Measurements from ENCODE around the gene IRF6. TPM values are rescaled to one million over a fixed set of nuclear protein-coding genes. Genes with fewer than 3 reads are reported as not detected.
"Not testable (repeated sequence)": the region's sequence is repeated elsewhere in the genome, so short reads cannot be mapped to it uniquely, and the experiment has no call there.

The IRF6 gene
- total RNA-seq, 1 donor from 2014 or later, result 31.6 TPM

- intact Hi-C loops (cut with DNase I), result no loop called here
- peak; percentile 50 for DNase-seq
- ATAC-seq (ENCODE audit: poor library complexity), result peak; percentile 24
Measured at GRCh38 chr1:209800984-209801834, 4.7 kb downstream of the IRF6 start.

GRCh38 chr1:209797978-209798639 lies 7.8 kb downstream of the IRF6 start:
- intact Hi-C loops (cut with DNase I), result no loop called here
- no peak for ATAC-seq (ENCODE audit: poor library complexity)
- DNase-seq, result no peak

GRCh38 chr1:209793711-209794110 lies 12.2 kb downstream of the IRF6 start:
- intact Hi-C loops (cut with DNase I); DNase-seq; ATAC-seq (ENCODE audit: poor library complexity): not testable (repeated sequence)

- DNase-seq, result no peak
- intact Hi-C loops (cut with DNase I), result no loop called here
- no peak for ATAC-seq (ENCODE audit: poor library complexity)
Measured at GRCh38 chr1:209791920-209792319, 14.0 kb downstream of the IRF6 start.

- intact Hi-C loops (cut with DNase I), result no loop called here
- ATAC-seq (ENCODE audit: poor library complexity), result no peak
Measured at GRCh38 chr1:209790286-209791193, 15.4 kb downstream of the IRF6 start.

GRCh38 chr1:209789245-209789644 lies 16.7 kb downstream of the IRF6 start:
- DNase-seq (no peak), ATAC-seq (ENCODE audit: poor library complexity) (no peak)
- intact Hi-C loops (cut with DNase I), result no loop called here

More at GRCh38 chr1:209790286-209791193, 15.4 kb downstream of the IRF6 start:
- no peak for DNase-seq

GRCh38 chr1:209787551-209787950 lies 18.4 kb downstream of the IRF6 start:
- intact Hi-C loops (cut with DNase I), result no loop called here
- ATAC-seq (ENCODE audit: poor library complexity) (peak; percentile 68), DNase-seq (no peak)

- intact Hi-C loops (cut with DNase I), result no loop called here
- DNase-seq (no peak), ATAC-seq (ENCODE audit: poor library complexity) (no peak)
Measured at GRCh38 chr1:209786146-209786545, 19.8 kb downstream of the IRF6 start.

GRCh38 chr1:209785592-209785991 lies 20.4 kb downstream of the IRF6 start:
- no peak for ATAC-seq (ENCODE audit: poor library complexity)
- no peak for DNase-seq
- intact Hi-C loops (cut with DNase I), result no loop called here

GRCh38 chr1:209784265-209785169 lies 21.4 kb downstream of the IRF6 start, which contains the start of gene C1orf74:
Gene C1orf74 (minus strand): TSS chr1:209784559. CDS start chr1:209783634, 925 bp downstream.
- intact Hi-C loops (cut with DNase I), result no loop called here
- ATAC-seq (ENCODE audit: poor library complexity), result peak; percentile 97
- peak; percentile 100 for DNase-seq

- intact Hi-C loops (cut with DNase I), result no loop called here
- ATAC-seq (ENCODE audit: poor library complexity), result no peak
- DNase-seq, result no peak
Measured at GRCh38 chr1:209783386-209783785, 22.6 kb downstream of the IRF6 start.

- no peak for ATAC-seq (ENCODE audit: poor library complexity)
- intact Hi-C loops (cut with DNase I), result no loop called here
Measured at GRCh38 chr1:209780268-209780667, 25.7 kb downstream of the IRF6 start.

GRCh38 chr1:209778102-209778501 lies 27.8 kb downstream of the IRF6 start:
- ATAC-seq (ENCODE audit: poor library complexity), result no peak
- no peak for DNase-seq
- intact Hi-C loops (cut with DNase I), result no loop called here

More at GRCh38 chr1:209780268-209780667, 25.7 kb downstream of the IRF6 start:
- no peak for DNase-seq

GRCh38 chr1:209777587-209777986 lies 28.4 kb downstream of the IRF6 start:
- ATAC-seq (ENCODE audit: poor library complexity), result no peak
- no peak for DNase-seq
- intact Hi-C loops (cut with DNase I), result no loop called here

- intact Hi-C loops (cut with DNase I), result no loop called here
- ATAC-seq (ENCODE audit: poor library complexity) (no peak), DNase-seq (no peak)
Measured at GRCh38 chr1:209775678-209776077, 30.3 kb downstream of the IRF6 start.

- DNase-seq (no peak), ATAC-seq (ENCODE audit: poor library complexity) (no peak)
- intact Hi-C loops (cut with DNase I), result no loop called here
Measured at GRCh38 chr1:209774592-209774991, 31.4 kb downstream of the IRF6 start.

- DNase-seq (no peak), ATAC-seq (ENCODE audit: poor library complexity) (no peak)
- intact Hi-C loops (cut with DNase I), result no loop called here
Measured at GRCh38 chr1:209772126-209772525, 33.8 kb downstream of the IRF6 start.
